ENCODE data around the gene CAMTA1.

The CAMTA1 gene

DNA sequence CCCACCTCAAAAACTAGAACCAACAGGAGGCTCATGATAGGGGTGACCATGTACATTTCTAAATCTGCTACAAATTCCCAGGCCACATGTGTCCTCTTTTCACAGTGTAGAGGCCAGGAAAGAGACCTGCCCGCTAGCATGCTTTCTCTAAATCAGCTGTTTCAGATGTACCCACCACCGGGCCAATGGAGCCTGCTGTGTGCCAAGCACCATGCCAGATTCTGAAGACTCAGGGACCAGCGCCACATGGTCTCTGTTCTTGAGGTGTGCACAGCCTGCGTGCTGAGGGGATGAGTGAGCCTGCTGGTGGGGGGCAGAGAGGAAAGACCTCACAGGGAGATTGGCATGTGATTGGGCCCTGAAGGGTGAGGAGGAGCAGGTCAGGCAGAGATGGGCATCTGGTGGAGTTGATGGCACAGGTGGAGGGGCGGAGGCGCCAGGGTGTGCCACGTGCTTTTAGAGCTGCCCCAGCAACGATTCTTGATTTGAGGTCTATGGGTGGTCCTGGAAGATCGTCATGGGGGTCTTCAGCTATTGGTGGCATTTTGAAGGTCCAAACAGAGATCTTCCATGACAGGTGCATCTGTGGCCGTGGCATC is 500.7 kb downstream of the CAMTA1 start:
- no peak for DNase-seq (ENCODE audit: low read depth)

GRCh38 chr1:7287013-7287412 is 501.8 kb downstream of the CAMTA1 start:
- no peak for DNase-seq (ENCODE audit: low read depth)

DNA sequence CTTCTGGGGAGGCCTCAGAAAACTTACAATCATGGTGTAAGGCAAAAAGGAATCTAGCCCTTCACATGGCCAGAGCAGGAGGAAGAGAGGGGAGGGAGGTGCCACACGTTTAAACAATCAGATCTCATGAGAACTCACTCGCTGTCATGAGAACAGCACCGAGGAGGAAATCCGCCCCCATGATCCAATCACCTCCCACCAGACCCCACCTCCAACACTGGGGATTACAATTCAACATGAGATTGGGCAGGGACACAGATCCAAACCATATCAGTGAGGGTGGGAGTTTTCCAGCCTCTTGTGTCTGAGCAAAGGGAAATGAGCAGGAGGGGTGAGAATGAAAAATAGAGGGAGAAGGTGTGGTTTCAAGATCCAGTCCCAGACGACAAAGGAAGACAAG is 503.7 kb downstream of the CAMTA1 start:
- DNase-seq (ENCODE audit: low read depth): no peak

DNA sequence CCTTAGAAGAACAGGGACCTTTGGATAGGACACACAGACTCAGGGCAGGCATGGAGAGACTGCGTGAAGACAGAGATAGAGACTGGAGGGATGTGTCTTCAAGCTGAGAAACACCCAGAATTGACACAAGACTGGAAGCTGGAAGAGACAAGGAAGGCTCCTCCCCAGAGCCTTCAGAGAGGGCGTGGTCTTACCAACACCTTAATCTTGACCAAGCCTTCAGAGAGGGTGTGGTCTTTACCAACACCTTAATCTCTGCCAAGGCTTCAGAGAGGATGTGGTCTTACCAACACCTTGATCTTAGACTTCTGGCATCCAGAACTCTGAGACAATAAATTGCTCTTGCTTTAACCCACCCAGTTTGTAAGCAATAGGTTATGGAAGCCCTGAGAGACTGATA is 504.4 kb downstream of the CAMTA1 start:
- no peak for DNase-seq (ENCODE audit: low read depth)

DNA sequence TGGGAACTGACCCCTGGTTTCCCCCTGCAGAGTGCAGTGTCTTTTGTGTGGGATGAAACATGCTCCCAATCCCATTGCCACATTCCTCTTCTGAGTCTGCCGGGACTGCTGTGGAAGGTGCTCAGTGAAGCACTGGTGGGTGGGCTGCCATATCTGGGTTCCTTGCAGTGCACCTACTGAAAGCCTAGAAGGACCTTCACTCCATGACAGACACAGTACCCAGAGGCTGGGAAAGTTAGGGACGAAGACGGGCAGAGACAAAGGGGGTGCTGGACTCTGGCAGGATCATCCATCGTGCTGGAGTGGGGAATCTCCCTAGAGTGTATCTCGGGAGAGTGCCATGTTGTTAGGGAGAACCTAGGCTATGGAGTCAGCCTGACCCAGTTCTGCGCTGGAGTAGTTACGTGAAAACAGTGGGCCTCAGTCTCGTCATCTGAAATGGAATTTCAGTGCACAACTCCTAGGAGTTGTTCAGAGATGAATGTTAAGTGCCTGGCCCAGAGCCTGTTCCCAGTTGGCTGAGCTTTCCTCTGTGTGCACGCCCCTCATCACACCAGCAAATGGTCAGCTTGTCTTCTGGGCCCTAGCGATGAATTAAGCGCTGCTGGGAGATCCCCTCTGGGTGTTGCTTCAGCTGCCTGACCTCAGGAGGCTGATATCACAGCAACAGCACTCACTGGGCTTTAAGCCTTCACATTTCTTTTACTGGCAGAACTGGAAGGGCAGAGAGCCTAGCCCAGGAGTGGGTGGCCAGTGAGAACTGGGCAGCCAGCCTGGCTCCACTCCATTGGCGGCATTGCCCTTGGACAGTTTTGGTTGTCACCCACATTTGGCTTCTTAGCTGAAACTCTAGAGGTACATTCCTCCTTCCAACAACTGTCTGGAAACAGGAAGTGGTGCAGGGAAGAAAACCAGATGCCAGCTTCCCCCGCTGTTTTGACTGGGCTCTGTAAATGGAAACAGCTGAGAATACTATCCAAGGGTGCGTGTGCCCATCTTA is 506.0 kb downstream of the CAMTA1 start:
- no peak for DNase-seq (ENCODE audit: low read depth)

DNA sequence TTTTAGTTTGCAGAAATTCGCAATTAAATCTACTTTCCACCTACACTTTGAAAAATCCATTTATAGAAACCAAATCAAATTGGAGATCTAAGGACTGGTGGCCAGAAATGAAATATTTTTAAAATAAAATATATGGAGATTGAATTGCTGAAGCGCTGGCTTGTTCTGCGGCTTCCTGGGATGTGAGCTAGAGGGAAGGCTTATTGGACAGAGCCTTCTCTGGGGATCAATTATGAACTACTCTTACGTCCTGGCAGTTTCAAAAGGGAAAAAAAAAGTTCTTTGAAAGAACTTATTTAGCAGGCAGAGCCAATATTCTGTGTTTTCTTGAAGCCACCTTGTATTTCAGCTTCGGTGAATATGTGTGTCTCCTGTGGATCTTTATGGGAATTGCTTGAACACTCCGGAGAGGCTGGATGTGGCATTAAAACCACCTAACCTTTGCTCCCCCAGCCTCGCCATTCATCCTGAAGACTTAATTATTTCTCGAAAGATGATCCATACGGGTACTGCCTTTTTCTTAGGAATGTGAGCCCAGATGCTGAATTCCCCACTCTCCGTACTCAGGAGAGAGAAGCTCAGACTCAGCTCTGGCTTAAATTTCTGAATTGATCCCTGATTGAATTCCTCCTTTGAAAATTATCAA is 506.9 kb downstream of the CAMTA1 start:
- no peak for DNase-seq (ENCODE audit: low read depth)

DNA sequence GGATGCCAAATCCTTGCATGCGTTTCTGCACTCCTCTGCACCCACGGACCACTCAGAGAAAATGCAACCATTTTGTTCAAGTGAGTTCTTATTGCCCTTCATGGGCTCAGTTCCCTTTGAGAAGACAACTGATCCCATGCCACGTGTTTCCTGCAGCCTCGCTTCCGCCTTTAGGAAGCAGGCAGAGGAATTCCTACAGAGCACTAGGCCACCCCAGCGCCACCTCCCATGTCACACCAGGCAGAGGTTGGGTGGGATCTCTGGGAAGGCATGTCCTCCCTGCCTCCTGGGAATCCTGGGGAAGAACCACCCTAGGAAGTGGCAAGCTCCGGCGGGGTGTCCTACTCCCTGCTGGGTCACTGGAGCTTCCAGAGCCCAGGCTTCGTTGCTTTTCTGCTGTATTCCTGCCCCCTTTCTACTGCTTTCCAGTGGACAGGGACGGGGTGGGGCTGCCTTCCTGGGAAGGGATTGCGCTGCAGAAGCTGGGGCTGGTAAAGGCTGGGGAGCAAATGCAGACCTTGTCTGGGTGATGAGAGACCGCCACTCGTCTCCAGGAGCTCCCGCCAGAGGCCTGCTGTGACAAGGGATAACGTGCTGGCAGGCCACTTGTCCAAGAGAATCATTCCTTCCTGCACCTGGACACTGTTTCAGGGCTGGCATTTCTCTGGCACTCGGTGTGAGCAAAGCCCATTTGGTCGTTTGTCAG is 507.6 kb downstream of the CAMTA1 start:
- no peak for DNase-seq (ENCODE audit: low read depth)

- no peak for DNase-seq (ENCODE audit: low read depth)
Observed at GRCh38 chr1:7293702-7294629, 508.7 kb downstream of the CAMTA1 start.

DNA sequence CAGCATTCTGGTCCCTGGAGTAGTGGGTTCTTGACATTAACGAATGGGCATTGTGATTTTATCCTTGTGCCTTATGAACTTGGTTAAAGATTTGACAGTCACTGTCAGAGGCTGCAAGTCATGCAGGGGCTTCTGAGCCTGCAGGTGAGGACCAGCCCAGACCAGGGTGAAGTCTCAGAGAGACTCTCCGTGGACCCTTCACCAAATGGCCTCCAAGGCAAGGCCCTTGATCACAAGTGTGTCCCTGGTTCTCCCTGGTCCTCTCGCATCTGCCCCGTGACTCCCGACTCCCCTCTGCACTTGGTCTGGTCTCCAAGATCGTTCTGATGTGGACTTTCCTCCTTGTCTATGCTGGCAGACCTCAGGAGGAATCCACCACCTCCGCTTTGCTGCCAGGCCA is 509.4 kb downstream of the CAMTA1 start:
- DNase-seq (ENCODE audit: low read depth): no peak

GRCh38 chr1:7295946-7296345 is 510.7 kb downstream of the CAMTA1 start:
- no peak for DNase-seq (ENCODE audit: low read depth)

DNA sequence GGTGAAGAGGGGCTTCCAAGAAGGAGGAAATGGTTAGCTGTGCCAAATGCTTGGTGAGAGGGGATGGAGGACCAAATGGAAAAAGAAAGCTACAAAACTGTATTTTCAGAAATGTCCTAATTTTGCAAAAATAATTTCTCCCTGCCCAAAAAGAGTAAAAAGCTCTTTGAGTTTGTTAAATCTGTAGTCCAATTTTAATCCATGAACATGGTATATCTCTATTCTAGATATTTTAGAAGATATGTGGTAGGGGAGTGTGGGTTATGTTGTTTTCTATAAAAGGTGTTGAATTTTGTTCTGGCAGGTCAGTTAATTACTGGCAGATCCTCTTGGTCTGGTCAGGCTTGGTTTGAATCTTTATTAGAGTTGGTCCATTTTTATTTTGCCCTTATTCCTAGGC is 511.7 kb downstream of the CAMTA1 start:
- no peak for DNase-seq (ENCODE audit: low read depth)

GRCh38 chr1:7298145-7298544 is 512.9 kb downstream of the CAMTA1 start:
- DNase-seq (ENCODE audit: low read depth): no peak

GRCh38 chr1:7298749-7299151 is 513.5 kb downstream of the CAMTA1 start:
- DNase-seq (ENCODE audit: low read depth): no peak

DNA sequence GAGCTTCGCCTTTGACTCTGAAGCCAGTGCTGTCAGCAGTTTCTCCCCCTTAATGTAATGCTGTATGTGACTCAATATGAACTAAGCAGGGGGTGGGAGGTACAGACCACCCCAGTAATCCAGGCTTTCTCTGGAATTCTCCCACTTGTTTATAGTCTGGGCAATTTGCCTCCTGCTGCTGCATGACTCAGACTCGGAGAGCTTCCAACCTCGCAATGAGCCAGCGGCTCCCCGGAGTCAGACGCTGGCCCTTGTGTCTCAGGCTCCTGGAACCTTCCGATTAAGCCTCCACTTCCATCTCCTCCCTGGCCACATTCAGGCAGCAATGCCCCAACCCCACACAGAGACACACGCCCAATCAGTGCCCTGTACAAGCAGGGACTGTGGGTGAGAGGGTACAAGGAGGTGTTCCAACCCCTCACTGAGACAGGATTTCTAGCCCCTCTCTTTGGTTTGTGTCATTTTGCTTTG is 514.1 kb downstream of the CAMTA1 start:
- DNase-seq (ENCODE audit: low read depth): no peak

DNA sequence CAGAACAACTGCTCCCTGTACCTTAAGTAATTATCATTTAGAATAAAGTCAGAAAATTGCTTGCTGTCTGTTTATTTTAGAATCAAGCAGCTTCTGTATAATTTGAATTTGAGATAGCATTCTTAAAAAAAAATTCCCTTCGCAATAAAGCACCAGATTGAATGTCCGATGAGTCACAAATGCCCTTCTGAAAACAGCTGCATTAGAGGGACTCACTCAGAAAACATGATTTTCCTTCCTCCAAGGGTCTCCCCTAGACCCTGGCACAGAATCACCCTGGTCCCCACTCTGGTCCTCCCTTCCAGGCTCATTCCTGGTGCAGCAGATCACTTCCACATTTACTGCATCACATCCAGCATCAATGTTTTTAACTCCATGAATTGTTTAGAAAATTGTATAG is 514.7 kb downstream of the CAMTA1 start:
- DNase-seq (ENCODE audit: low read depth): no peak

DNA sequence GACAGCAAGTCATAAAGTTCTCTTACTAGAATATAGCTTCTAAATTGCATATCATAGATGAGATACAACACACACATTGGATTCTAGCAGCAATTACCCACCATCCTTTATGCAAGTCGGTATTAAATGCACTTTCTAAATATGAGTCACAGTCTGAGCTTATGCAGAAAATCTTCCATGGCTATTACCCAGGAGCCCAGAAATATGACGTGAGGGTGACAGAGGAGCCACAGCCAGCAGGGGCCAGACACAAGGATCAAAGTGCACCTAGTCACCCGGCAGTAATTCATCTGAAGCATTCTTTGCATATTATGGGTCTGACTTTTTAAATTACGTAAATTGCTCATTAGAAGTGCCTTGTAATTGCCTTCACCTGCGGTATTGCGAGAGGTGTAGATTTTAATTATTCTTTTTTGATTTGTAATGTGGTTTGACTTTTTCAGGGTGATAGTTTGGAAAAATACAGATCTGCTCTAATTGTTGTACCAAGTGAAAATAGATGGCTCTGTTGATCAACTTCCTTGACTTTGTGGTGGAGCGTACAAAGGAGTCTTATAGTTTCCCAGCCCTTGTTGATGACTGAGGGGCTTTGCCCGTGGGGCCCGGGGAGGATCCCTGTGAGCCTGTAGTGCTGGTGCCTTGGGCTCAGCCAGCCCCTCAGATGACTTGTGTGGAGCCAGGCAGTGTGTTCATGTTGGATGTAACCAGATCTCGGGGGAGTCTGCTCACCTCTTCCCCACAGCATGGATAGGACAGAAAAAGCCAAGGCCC is 515.8 kb downstream of the CAMTA1 start:
- DNase-seq (ENCODE audit: low read depth): no peak

DNA sequence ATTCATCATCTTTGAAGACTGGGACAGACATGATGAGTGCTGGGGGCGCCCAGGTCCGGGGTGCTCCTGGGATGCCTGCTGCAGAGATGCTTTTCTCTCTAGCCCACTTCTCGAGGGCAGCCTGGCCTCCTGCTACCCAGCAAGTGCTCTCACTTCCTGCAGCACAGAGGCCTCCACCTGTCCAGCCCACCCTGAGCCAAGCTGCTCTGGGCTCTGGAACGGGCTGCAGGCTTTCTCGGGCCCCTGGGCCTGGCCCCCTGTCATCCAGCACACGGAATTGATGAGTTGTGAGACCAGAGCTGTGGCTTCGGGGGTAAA is 516.4 kb downstream of the CAMTA1 start:
- no peak for DNase-seq (ENCODE audit: low read depth)

DNA sequence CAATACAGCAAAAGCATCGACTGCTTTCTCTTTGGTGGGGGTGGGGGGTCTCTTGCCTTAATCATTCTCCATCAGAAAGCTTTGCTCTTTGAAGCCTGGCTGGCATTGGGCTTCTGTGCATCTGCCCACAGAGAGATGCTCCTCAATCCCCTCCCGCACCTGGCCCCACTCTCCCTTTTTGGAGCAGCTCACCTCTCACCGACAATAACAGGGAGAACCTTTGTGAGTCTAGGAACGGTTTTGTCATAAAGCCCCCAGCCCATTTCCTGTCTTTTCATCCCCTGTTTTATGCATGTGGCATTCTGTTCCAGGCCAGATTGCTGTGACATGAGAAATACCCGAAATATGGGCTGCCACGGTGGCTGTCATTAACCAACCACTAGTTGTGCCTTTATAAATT is 516.9 kb downstream of the CAMTA1 start:
- no peak for DNase-seq (ENCODE audit: low read depth)

- DNase-seq (ENCODE audit: low read depth): no peak
Observed at GRCh38 chr1:7302873-7303272, 517.6 kb downstream of the CAMTA1 start.

GRCh38 chr1:7303554-7304317 is 518.5 kb downstream of the CAMTA1 start:
- no peak for DNase-seq (ENCODE audit: low read depth)

All from stimulated activated CD8-positive, alpha-beta memory T cell treated with anti-CD3 and anti-CD28 coated beads, Interleukin-12 subunit alpha, Interleukin-12 subunit beta, amount 100 ng/mL, for 1 hour (primary cell).